NK-92 treated with Interleukin-12 subunit alpha and Interleukin-12 subunit beta, amount 100 ng/mL, for 24 hours (cell line): ENCODE data around the gene NIPSNAP2.
"Not testable (repeated sequence)": the region's sequence is repeated elsewhere in the genome, so short reads cannot be mapped to it uniquely, and the experiment has no call there.

Experiments used
- DNase-seq: peaks from one replicate; lab custom pipeline; 2025; lab: John Stamatoyannopoulos, UW

NIPSNAP2 gene

GRCh38 chr7:56047446-56048116, 83.2 kb downstream of the NIPSNAP2 start:
- not testable (repeated sequence) for DNase-seq

- no peak for DNase-seq
Measured at GRCh38 chr7:56048245-56048644, 83.9 kb downstream of the NIPSNAP2 start.

DNA sequence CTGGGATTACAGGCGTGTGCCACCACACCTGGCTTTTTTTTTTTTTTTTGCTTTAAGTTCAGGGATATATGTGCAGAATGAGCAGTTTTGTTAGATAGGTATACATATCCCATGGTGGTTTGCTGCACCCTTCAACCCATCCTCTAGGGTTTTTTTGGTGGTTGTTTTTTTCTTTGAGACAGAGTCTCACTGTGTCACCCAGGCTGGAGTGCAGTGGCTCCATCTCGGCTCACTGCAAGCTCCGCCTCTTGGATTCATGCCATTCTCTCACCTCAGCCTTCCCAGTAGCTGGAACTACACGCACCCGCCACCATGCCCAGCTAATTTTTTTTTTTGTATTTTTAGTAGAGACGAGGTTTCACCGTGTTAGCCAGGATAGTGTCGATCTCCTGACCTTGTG, 84.4 kb downstream of the NIPSNAP2 start:
- not testable (repeated sequence) for DNase-seq
